HPDE6-E6E7 (cell line): ENCODE results near the gene CDH11.

ENCODE experiments used
- DNase-seq: peaks from one replicate; pipeline ENCODE4 v3.0.0; 2011; ENCODE audit warnings: missing footprints; ENCODE audit errors: extremely low spot score

Gene CDH11

GRCh38 chr16:64977206-64977920 lies 144.5 kb downstream of the CDH11 start:
- DNase-seq = no peak

GRCh38 chr16:64975821-64976220 lies 146.0 kb downstream of the CDH11 start:
- no peak for DNase-seq

GRCh38 chr16:64974381-64974780 lies 147.5 kb downstream of the CDH11 start:
- no peak for DNase-seq

GRCh38 chr16:64973171-64973570 lies 148.7 kb downstream of the CDH11 start:
- no peak for DNase-seq

GRCh38 chr16:64971171-64971570 lies 150.7 kb downstream of the CDH11 start:
- no peak for DNase-seq

- DNase-seq = no peak
Observed at GRCh38 chr16:64969221-64969620, 152.6 kb downstream of the CDH11 start.

- no peak for DNase-seq
Observed at GRCh38 chr16:64968539-64968938, 153.3 kb downstream of the CDH11 start.

GRCh38 chr16:64964126-64964540 lies 157.7 kb downstream of the CDH11 start:
- DNase-seq = no peak

- no peak for DNase-seq
Observed at GRCh38 chr16:64962786-64963185, 159.1 kb downstream of the CDH11 start.

- DNase-seq = no peak
Observed at GRCh38 chr16:64957246-64957645, 164.6 kb downstream of the CDH11 start.

- no peak for DNase-seq
Observed at GRCh38 chr16:64952177-64952576, 169.7 kb downstream of the CDH11 start.

GRCh38 chr16:64951193-64951592 lies 170.7 kb downstream of the CDH11 start:
- DNase-seq = no peak

GRCh38 chr16:64950731-64951130 lies 171.1 kb downstream of the CDH11 start:
- no peak for DNase-seq

GRCh38 chr16:64950262-64950661 lies 171.6 kb downstream of the CDH11 start:
- no peak for DNase-seq

- DNase-seq = no peak
Observed at GRCh38 chr16:64948056-64948455, 173.8 kb downstream of the CDH11 start.

- no peak for DNase-seq
Observed at GRCh38 chr16:64947651-64948050, 174.2 kb downstream of the CDH11 start.

- DNase-seq = no peak
Observed at GRCh38 chr16:64933885-64934284, 188.0 kb downstream of the CDH11 start.

- no peak for DNase-seq
Observed at GRCh38 chr16:64926476-64926875, 195.4 kb downstream of the CDH11 start.

GRCh38 chr16:64925166-64925565 lies 196.7 kb downstream of the CDH11 start:
- no peak for DNase-seq

- no peak for DNase-seq
Observed at GRCh38 chr16:64924086-64924485, 197.8 kb downstream of the CDH11 start.

- no peak for DNase-seq
Observed at GRCh38 chr16:64919929-64920607, 201.8 kb downstream of the CDH11 start.

- no peak for DNase-seq
Observed at GRCh38 chr16:64919141-64919540, 202.7 kb downstream of the CDH11 start.

GRCh38 chr16:64916051-64916450 lies 205.8 kb downstream of the CDH11 start:
- no peak for DNase-seq
